Nephron progenitor cell (in vitro differentiated cells): ENCODE results near the gene MAPK6.
A peak's percentile ranks its signal among the peaks of the same experiment; 100 is the strongest.

Source experiments
- DNase-seq: peaks from one replicate; pipeline ENCODE4 v3.0.0; 2021
- H3K27ac Mint-ChIP-seq: 2 replicates; pipeline ENCODE4 v1.8.0; 2021; ENCODE audit warnings: mild to moderate bottlenecking, moderate library complexity, mixed read lengths
- H3K27me3 Mint-ChIP-seq: 2 replicates; pipeline ENCODE4 v1.8.0; 2021; ENCODE audit warnings: mild to moderate bottlenecking, low read depth, mixed read lengths; ENCODE audit not compliant: poor library complexity
- H3K36me3 Mint-ChIP-seq: 2 replicates; pipeline ENCODE4 v1.8.0; 2021; ENCODE audit warnings: low read depth, mixed read lengths
- H3K4me1 Mint-ChIP-seq: 2 replicates; pipeline ENCODE4 v1.8.0; 2021; ENCODE audit warnings: mixed read lengths
- H3K4me3 Mint-ChIP-seq: 2 replicates; pipeline ENCODE4 v1.8.0; 2021; ENCODE audit warnings: mild to moderate bottlenecking, moderate library complexity, mixed read lengths
- H3K9me3 Mint-ChIP-seq: 2 replicates; pipeline ENCODE4 v1.8.0; 2021; ENCODE audit warnings: mild to moderate bottlenecking, moderate library complexity, mixed read lengths
- TF ChIP-seq, protein P1 (sequence below): fragments of 200-600 bp; sonication (generic); IDR thresholded peaks from 2 replicates; pipeline ENCODE4 v1.5.0; 2021; ENCODE audit warnings: antibody characterized with exemption

The MAPK6 gene

DNA sequence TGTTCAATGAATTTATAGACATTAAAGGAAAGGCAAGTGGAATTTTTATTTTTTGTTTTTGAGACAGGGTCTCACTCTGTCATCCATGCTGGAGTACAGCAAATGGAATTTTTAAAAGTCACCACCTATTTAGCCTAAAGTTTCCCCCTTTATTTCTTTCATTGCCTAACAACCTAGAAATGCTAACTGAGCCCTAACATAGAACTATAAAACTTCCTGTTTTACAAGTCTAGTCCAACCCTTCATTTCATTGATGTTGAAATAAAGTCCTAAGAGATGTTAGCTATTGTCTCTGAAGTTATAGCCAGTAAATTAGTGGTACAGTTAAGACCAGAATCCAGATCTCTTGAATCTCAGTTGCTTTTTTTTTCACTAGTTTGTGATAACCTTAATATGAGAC lies 39.0 kb downstream of the MAPK6 start:
- H3K27me3 Mint-ChIP-seq = no peaks in the 10 kb centered on the region
- H3K27ac Mint-ChIP-seq = no peak overlapping the region
- no peak overlapping the region for H3K4me3 Mint-ChIP-seq
- peaks cover 7% of the 10 kb centered on the region for H3K9me3 Mint-ChIP-seq
- H3K4me1 Mint-ChIP-seq = no peaks in the 10 kb centered on the region
- peaks cover 36% of the 10 kb centered on the region for H3K36me3 Mint-ChIP-seq
- TF ChIP-seq, protein P1, sequence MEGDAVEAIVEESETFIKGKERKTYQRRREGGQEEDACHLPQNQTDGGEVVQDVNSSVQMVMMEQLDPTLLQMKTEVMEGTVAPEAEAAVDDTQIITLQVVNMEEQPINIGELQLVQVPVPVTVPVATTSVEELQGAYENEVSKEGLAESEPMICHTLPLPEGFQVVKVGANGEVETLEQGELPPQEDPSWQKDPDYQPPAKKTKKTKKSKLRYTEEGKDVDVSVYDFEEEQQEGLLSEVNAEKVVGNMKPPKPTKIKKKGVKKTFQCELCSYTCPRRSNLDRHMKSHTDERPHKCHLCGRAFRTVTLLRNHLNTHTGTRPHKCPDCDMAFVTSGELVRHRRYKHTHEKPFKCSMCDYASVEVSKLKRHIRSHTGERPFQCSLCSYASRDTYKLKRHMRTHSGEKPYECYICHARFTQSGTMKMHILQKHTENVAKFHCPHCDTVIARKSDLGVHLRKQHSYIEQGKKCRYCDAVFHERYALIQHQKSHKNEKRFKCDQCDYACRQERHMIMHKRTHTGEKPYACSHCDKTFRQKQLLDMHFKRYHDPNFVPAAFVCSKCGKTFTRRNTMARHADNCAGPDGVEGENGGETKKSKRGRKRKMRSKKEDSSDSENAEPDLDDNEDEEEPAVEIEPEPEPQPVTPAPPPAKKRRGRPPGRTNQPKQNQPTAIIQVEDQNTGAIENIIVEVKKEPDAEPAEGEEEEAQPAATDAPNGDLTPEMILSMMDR = no peak
- no peak for DNase-seq

DNA sequence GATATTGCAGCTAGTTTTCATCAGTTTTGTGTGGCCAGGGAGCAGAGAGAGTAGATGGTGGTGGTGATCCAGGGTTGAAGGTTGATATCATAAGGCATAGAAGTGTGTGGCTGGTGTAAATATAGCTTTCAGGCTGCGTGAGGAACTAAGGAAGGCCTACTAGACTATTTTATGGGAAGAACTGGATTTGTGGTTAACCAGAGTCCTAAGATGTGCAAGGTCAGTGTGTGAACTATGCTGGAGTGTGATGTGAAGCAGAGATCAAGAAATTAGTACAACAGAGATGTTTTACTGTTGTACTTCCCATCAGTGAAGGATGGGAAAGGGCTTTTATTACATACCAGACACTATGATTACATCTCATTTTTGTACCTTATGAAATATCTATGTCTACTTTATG lies 41.5 kb downstream of the MAPK6 start:
- no peaks in the 10 kb centered on the region for H3K27me3 Mint-ChIP-seq
- DNase-seq = no peak

DNA sequence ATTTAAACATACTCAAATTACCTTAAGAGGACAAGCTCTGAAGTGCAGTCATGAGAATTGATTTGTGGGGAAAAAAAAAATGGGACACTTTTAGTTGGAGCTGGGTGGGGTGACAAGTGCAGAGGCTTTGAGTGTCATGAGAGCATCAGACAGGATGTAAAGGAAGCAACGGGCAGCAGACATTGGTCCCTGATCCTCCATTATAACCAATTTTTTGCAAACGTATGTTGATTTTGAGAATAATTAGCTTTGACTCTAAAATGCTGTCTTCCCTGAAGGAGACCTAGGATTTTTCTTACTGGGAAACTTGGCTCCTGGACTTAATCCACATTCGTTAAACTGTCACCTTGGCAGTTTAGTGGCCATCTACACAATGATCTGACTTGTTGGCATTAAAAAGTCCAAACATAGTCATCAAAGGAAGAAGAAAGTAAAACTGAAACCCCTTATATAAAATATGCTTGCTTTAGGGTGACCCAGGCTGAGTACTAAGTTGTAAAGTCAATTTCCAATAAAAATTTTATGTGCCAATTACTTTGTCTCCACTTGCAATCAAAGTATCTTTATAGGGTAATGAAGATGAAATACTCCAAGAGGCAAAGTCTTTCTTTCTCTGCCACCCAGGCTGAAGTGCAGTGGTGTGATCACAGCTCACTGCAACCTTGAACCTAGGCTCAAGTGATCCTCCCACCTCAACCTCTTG lies 48.0 kb downstream of the MAPK6 start:
- Mint-ChIP-seq H3K9me3 (no peaks in the 10 kb centered on the region), H3K27ac (no peak overlapping the region), H3K27me3 (peaks cover 5% of the 10 kb centered on the region), H3K36me3 (peaks cover 23% of the 10 kb centered on the region), H3K4me3 (no peak overlapping the region), H3K4me1 (no peaks in the 10 kb centered on the region)
- DNase-seq = no peak
- TF ChIP-seq, protein P1 = no peak

More for the DNA sequence above, 41.5 kb downstream of the MAPK6 start:
- no peaks in the 10 kb centered on the region for H3K4me1 Mint-ChIP-seq
- H3K9me3 Mint-ChIP-seq = no peaks in the 10 kb centered on the region
- peaks cover 35% of the 10 kb centered on the region for H3K36me3 Mint-ChIP-seq
- H3K27ac Mint-ChIP-seq = peak overlapping the region; percentile 14
- H3K4me3 Mint-ChIP-seq = no peak overlapping the region
- TF ChIP-seq, protein P1 = no peak

DNA sequence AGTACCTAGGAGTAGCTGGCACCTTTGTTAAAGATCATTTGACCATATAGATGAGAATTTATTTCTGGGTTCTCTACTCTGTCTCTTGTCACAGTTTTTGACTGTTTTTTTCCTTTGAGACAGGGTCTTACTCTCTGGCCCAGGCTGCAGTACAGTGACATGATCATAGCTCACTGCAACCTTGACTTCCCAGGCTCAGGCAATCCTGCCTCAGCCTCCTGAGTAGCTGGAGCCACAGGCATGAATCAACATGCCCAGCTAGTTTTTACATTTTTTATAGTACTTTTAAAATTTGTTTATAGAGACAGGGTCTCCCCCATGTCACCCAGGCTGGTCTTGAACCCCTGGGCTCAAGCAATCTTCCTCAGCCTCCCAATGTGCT lies 48.5 kb downstream of the MAPK6 start:
- peaks cover 10% of the 10 kb centered on the region for H3K27me3 Mint-ChIP-seq
- no peak overlapping the region for H3K4me3 Mint-ChIP-seq

DNA sequence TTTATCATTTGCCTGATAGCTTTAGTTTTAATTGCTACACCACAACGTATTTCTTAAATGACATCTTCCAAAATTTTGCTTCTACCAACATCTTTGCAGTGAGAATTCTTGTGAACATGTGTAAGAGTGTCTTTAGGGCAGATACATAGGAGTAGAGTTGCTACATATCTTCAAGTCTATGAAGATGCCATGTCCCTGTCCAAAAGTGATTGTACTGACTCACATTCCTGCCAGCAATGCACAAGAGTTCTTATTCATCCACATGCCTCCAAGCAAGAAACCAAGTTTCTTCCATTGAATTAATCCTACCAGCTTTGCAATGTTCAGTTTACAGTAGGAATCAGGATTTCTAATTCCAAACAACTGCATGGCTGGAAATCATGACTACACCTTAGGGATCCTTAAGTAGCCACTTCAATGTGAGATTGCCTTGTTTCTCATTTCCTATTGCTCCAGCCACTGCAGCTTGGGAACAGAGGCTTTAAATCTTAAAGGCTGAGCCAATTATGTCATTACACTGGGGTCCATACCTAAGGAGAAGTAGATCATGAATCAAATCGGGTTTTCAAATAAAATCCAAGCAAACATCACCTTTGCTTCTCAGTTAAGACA lies 49.1 kb downstream of the MAPK6 start:
- DNase-seq = no peak
- H3K27ac Mint-ChIP-seq = no peak overlapping the region
- peaks cover 18% of the 10 kb centered on the region for H3K36me3 Mint-ChIP-seq
- H3K27me3 Mint-ChIP-seq = peaks cover 10% of the 10 kb centered on the region
- H3K4me1 Mint-ChIP-seq = no peaks in the 10 kb centered on the region
- H3K9me3 Mint-ChIP-seq = no peaks in the 10 kb centered on the region
- no peak overlapping the region for H3K4me3 Mint-ChIP-seq
- TF ChIP-seq, protein P1 = no peak

More for the DNA sequence above, 48.5 kb downstream of the MAPK6 start:
- TF ChIP-seq, protein P1 = no peak
- no peak for DNase-seq
- H3K4me1 Mint-ChIP-seq = no peaks in the 10 kb centered on the region
- no peak overlapping the region for H3K27ac Mint-ChIP-seq
- H3K9me3 Mint-ChIP-seq = no peaks in the 10 kb centered on the region
- H3K36me3 Mint-ChIP-seq = peaks cover 23% of the 10 kb centered on the region

DNA sequence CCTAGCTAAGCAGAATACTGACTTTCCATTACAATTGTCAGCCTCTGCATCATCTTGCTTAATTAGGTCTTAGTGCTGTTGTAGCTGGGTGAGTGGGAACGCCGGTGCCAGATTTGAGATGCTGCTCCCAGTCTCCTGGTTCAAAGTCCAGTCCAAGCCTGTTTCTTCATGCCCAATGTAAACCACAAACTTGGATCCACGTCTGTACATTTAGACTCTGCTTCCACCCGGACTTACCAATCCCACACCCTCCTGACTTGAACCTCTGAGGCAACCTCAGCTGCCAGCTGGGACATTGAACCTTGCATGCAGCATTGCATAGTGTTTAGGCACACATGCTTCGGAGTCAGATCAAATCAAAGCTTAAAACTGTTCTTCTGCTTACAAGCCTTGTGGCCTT lies 50.5 kb downstream of the MAPK6 start:
- no peak for DNase-seq
- Mint-ChIP-seq H3K27me3 (peaks cover 10% of the 10 kb centered on the region), H3K4me1 (no peaks in the 10 kb centered on the region), H3K4me3 (no peak overlapping the region), H3K27ac (no peak overlapping the region), H3K9me3 (no peaks in the 10 kb centered on the region), H3K36me3 (peaks cover 6% of the 10 kb centered on the region)
- TF ChIP-seq, protein P1 = no peak
